HepG2 (cell line): Measurements from ENCODE around the gene CAPS. TPM values are rescaled to one million over a fixed set of nuclear protein-coding genes. Genes with fewer than 3 reads are reported as not detected.
A peak's percentile ranks its signal among the peaks of the same experiment; 100 is the strongest.

Source experiments
- AGO1 ChIP-seq: fragments of 200-400 bp; formaldehyde crosslinking; IDR thresholded peaks from 2 replicates; pipeline ENCODE4 v1.6.1; 2017; ENCODE audit warnings: mild to moderate bottlenecking, low read depth, low read length, moderate library complexity; ENCODE audit not compliant: poor library complexity, severe bottlenecking
- AGO2 ChIP-seq: fragments of 200-400 bp; formaldehyde crosslinking; optimal IDR thresholded peaks from 2 replicates; pipeline ENCODE3; 2017; ENCODE audit warnings: mild to moderate bottlenecking, low read depth, low read length, moderate library complexity
- DNMT3B ChIP-seq: conservative IDR thresholded peaks from 2 replicates; pipeline ENCODE4 v1.6.1; 2016; ENCODE audit warnings: missing biosample characterization, control low read depth
- DR1 ChIP-seq: sonication (generic); formaldehyde crosslinking; IDR thresholded peaks from 2 replicates; pipeline ENCODE4 v1.8.0; 2021; ENCODE audit warnings: mild to moderate bottlenecking, missing genetic modification reagents, inconsistent platforms
- ESRRA ChIP-seq: sonication (generic); formaldehyde crosslinking; IDR thresholded peaks from 2 replicates; pipeline ENCODE4 v1.5.1; 2020; ENCODE audit warnings: mild to moderate bottlenecking, low read depth, missing genetic modification reagents
- IKZF4 ChIP-seq: sonication (generic); formaldehyde crosslinking; IDR thresholded peaks from 2 replicates; pipeline ENCODE4 v1.5.1; 2020; ENCODE audit warnings: borderline replicate concordance, mild to moderate bottlenecking, low read depth, missing genetic modification reagents; ENCODE audit errors: not compliant biosample characterization
- NFAT5 ChIP-seq: sonication (generic); formaldehyde crosslinking; IDR thresholded peaks from 2 replicates; pipeline ENCODE4 v1.4.0; 2020; ENCODE audit warnings: missing genetic modification reagents
- PHF5A ChIP-seq: IDR thresholded peaks from one replicate; pipeline ENCODE4 v1.6.1; 2018; ENCODE audit warnings: low read depth, missing genetic modification reagents; ENCODE audit not compliant: unreplicated experiment
- POLR2AphosphoS2 ChIP-seq: IDR thresholded peaks from 2 replicates; pipeline ENCODE4 v1.6.1; 2011; ENCODE audit warnings: low read depth, low read length, improper control_type of control experiment
- SP2 ChIP-seq: sonication (generic); formaldehyde crosslinking; IDR thresholded peaks from 2 replicates; pipeline ENCODE4 v1.5.1; 2020; ENCODE audit warnings: mild to moderate bottlenecking, missing genetic modification reagents
- TBL1XR1 ChIP-seq: fragments of 150-350 bp; IDR thresholded peaks from 2 replicates; pipeline ENCODE4 v1.6.1; 2014; ENCODE audit warnings: borderline replicate concordance, low read length; ENCODE audit not compliant: partially characterized antibody
- YEATS4 ChIP-seq: sonication (generic); formaldehyde crosslinking; IDR thresholded peaks from 2 replicates; pipeline ENCODE4 v1.4.0; 2020; ENCODE audit warnings: missing genetic modification reagents, borderline replicate concordance
- ZNF34 ChIP-seq: sonication (generic); formaldehyde crosslinking; IDR thresholded peaks from 2 replicates; pipeline ENCODE4 v1.4.0; 2020; ENCODE audit warnings: mild to moderate bottlenecking, missing genetic modification reagents, borderline replicate concordance
- ZNF414 ChIP-seq: sonication (generic); formaldehyde crosslinking; IDR thresholded peaks from 2 replicates; pipeline ENCODE4 v1.5.0; 2020; ENCODE audit warnings: missing genetic modification reagents
- ZNF44 ChIP-seq: sonication (generic); formaldehyde crosslinking; IDR thresholded peaks from 2 replicates; pipeline ENCODE4 v1.5.1; 2020; ENCODE audit warnings: mild to moderate bottlenecking, missing genetic modification reagents
- ZNF512B ChIP-seq: sonication (generic); formaldehyde crosslinking; IDR thresholded peaks from 2 replicates; pipeline ENCODE4 v1.5.1; 2020; ENCODE audit warnings: missing genetic modification reagents, mild to moderate bottlenecking, borderline replicate concordance
- ZNF549 ChIP-seq: sonication (generic); formaldehyde crosslinking; IDR thresholded peaks from 2 replicates; pipeline ENCODE4 v1.5.0; 2020; ENCODE audit warnings: missing genetic modification reagents
- ZNF674 ChIP-seq: sonication (generic); formaldehyde crosslinking; IDR thresholded peaks from 2 replicates; pipeline ENCODE4 v1.5.0; 2020; ENCODE audit warnings: low read depth, mild to moderate bottlenecking, missing genetic modification reagents
- ZNF788 ChIP-seq: sonication (generic); formaldehyde crosslinking; IDR thresholded peaks from 2 replicates; pipeline ENCODE4 v1.5.0; 2020; ENCODE audit warnings: mild to moderate bottlenecking, missing genetic modification reagents, borderline replicate concordance
- ZNF878 ChIP-seq: sonication (generic); formaldehyde crosslinking; IDR thresholded peaks from 2 replicates; pipeline ENCODE4 v1.8.1; 2023; ENCODE audit warnings: mild to moderate bottlenecking, missing genetic modification reagents, moderate library complexity
- polyA plus RNA-seq, 8 experiments: library from polyadenylated mRNA; depleted of rRNA in 3 of 8; stranded (reverse) in 7 of 8; unstranded in 1 of 8; fragments of >200 nt; fragmentation: Illumina TruSeq in 4 of 8; extraction: Trizol in 4 of 8; gene quantifications; 2 replicates each; pipeline versions ENCODE4 v1.2.1 to v1.2.3, GENCODE V29; 2011 to 2016; ENCODE audit warnings: low read depth in 4 of 8, missing spikeins in 1 of 8, mixed read lengths in 1 of 8; ENCODE audit not compliant: insufficient read depth in 1 of 8
- total RNA-seq, 5 experiments: library from RNA; depleted of rRNA; stranded (reverse); fragments of >200 nt; fragmentation: Illumina TruSeq; extraction: Trizol; gene quantifications; 2 replicates each; pipeline ENCODE4 v1.2.3, GENCODE V29; 2016; ENCODE audit warnings: low read depth in 1 of 5

The CAPS gene
- total and polyA plus RNA-seq, 2 of the 13 experiments (the other 11 are each of a cell fraction or from before 2014, with no cell fraction given), result 3.1 TPM

- no peak for TF ChIP-seq ZNF674 (CRISPR knock-in tag)
- no peak for TF ChIP-seq AGO1
- TF ChIP-seq YEATS4, result peak; percentile 83; the same call in 1 of the 2 replicates
- peak; percentile 83 for TF ChIP-seq SP2 (CRISPR knock-in tag)
- no peak for TF ChIP-seq ZNF878
- no peak; the same call in 1 of the 2 replicates for TF ChIP-seq NFAT5 (CRISPR knock-in tag)
- TF ChIP-seq ZNF414 (CRISPR knock-in tag), result no peak
- peak; percentile 39 for TF ChIP-seq AGO2
- no peak for TF ChIP-seq ZNF512B (CRISPR knock-in tag)
- TF ChIP-seq ZNF788 (CRISPR knock-in tag), result peak; percentile 61; the same call in 1 of the 2 replicates
- no peak for TF ChIP-seq ZNF34 (CRISPR knock-in tag)
- TF ChIP-seq IKZF4, result peak; percentile 59
- TF ChIP-seq DR1 (CRISPR knock-in tag), result peak; percentile 35; the same call in 1 of the 2 replicates
- TF ChIP-seq POLR2AphosphoS2, result no peak
- no peak for TF ChIP-seq DNMT3B
- TF ChIP-seq PHF5A (CRISPR knock-in tag), result no peak
- no peak for TF ChIP-seq ZNF549 (CRISPR knock-in tag)
- TF ChIP-seq ZNF44, result 0 out of 2 replicates have a peak, but pooled peaks have one; percentile 16
- no peak for TF ChIP-seq TBL1XR1
- TF ChIP-seq ESRRA, result no peak
These were observed 9.5 kb upstream of the CAPS start, which contains the start of gene VMAC (continued) for GRCh38 chr19:5904352-5905113.
